Breast epithelium (tissue), 4 donors: ENCODE data around the gene MAB21L4. TPM values are rescaled to one million over a fixed set of nuclear protein-coding genes. Genes with fewer than 3 reads are reported as not detected.

Source experiments
- DNase-seq, 2 donors: peaks; one replicate each; pipeline ENCODE4 v3.0.0-alpha.2; 2019; ENCODE audit warnings: low spot score in 2 of 2
- H3K27ac ChIP-seq, 2 donors: fragments of 200-600 bp; sonication (generic) in 1 of 2; one replicate each; pipeline ENCODE4 v1.5.1; 2016 to 2019; ENCODE audit warnings: mild to moderate bottlenecking in 1 of 2
- H3K27me3 ChIP-seq, 2 donors: fragments of 200-600 bp; sonication (generic) in 1 of 2; one replicate each; pipeline versions ENCODE4 v1.5.1 to v1.6.0; 2017 to 2019; ENCODE audit warnings: control low read depth in 1 of 2, mild to moderate bottlenecking in 1 of 2
- H3K36me3 ChIP-seq: fragments of 200-600 bp; one replicate; pipeline ENCODE4 v1.5.1; 2019
- H3K4me1 ChIP-seq, 2 donors: fragments of 200-600 bp; sonication (generic); one replicate each; pipeline ENCODE4 v1.5.1; 2016 to 2019; ENCODE audit warnings: control low read depth in 1 of 2
- H3K4me3 ChIP-seq, 3 donors: fragments of 200-600 bp; sonication (generic); 1 replicate in 2 of 3; 2 replicates in 1 of 3; pipeline ENCODE4 v1.5.1; 2016 to 2019; ENCODE audit warnings: mild to moderate bottlenecking in 3 of 3, moderate library complexity in 2 of 3
- H3K9me3 ChIP-seq, 2 donors: fragments of 200-600 bp; sonication (generic) in 1 of 2; one replicate each; pipeline ENCODE4 v1.5.1; 2016 to 2019; ENCODE audit warnings: control low read depth in 1 of 2
- CTCF ChIP-seq, 3 donors: fragments of 450-650 bp; IDR thresholded peaks; one replicate each; pipeline ENCODE4 v1.5.1; 2016 to 2017; ENCODE audit warnings: antibody characterized with exemption in 3 of 3, mild to moderate bottlenecking in 3 of 3, moderate library complexity in 3 of 3
- POLR2A ChIP-seq: fragments of 450-650 bp; IDR thresholded peaks from one replicate; pipeline ENCODE4 v1.6.1; 2016; ENCODE audit warnings: antibody characterized with exemption, mild to moderate bottlenecking, moderate library complexity
- POLR2AphosphoS5 ChIP-seq, 3 donors: sonication (generic); formaldehyde crosslinking; IDR thresholded peaks; one replicate each; pipeline ENCODE4 v1.6.1; 2017; ENCODE audit warnings: antibody characterized with exemption in 3 of 3
- intact Hi-C: fragments of 100-400 bp; cut with DNase I; formaldehyde crosslinking; loops from one replicate; pipeline ENCODE4 v1.15.1; 2023; ENCODE audit warnings: low total_unique reads
- total RNA-seq, 3 donors: library from RNA; depleted of rRNA; stranded (reverse); fragments of >200 nt; gene quantifications; one replicate each; pipeline ENCODE4 v1.1.0, GENCODE V29; 2016

Gene MAB21L4
- total RNA-seq, 3 donors from 2014 or later, result 0.15 to 2.3 TPM; not detected in 1

- no peak overlapping the region for H3K27ac ChIP-seq
- intact Hi-C loops, result no loop called here
- no peaks in the 10 kb centered on the region for H3K27me3 ChIP-seq
- no peaks in the 10 kb centered on the region for H3K36me3 ChIP-seq
- H3K4me3 ChIP-seq, result no peak overlapping the region
- no peak for DNase-seq
- H3K4me1 ChIP-seq, result no peaks in the 10 kb centered on the region
- no peak for TF ChIP-seq POLR2A
- peaks cover 2 to 8% of the 10 kb centered on the region in 2 donors for H3K9me3 ChIP-seq
Measured at GRCh38 chr2:240858321-240858720, 37.6 kb downstream of the MAB21L4 start.

GRCh38 chr2:240857039-240858008 lies 38.6 kb downstream of the MAB21L4 start:
- Histone ChIP-seq H3K4me1 (no peaks in the 10 kb centered on the region), H3K4me3 (no peak overlapping the region), H3K27ac (no peak overlapping the region), H3K9me3 (peaks cover 2 to 8% of the 10 kb centered on the region in 2 donors), H3K36me3 (no peaks in the 10 kb centered on the region), H3K27me3 (no peaks in the 10 kb centered on the region)
- intact Hi-C loops, result no loop called here
- DNase-seq, result no peak
- TF ChIP-seq POLR2A, result no peak
- no peak for TF ChIP-seq CTCF (IDR thresholded peaks at IDR 0.05)
- TF ChIP-seq POLR2AphosphoS5 (IDR thresholded peaks at IDR 0.05), result no peak

- intact Hi-C loops, result no loop called here
- H3K27ac ChIP-seq, result no peak overlapping the region
- no peak for DNase-seq
- no peak overlapping the region for H3K4me3 ChIP-seq
- no peaks in the 10 kb centered on the region for H3K4me1 ChIP-seq
- H3K27me3 ChIP-seq, result no peaks in the 10 kb centered on the region
- peaks cover 2 to 8% of the 10 kb centered on the region in 2 donors for H3K9me3 ChIP-seq
- no peaks in the 10 kb centered on the region for H3K36me3 ChIP-seq
- TF ChIP-seq POLR2A (no peak), CTCF (IDR thresholded peaks at IDR 0.05) (no peak), POLR2AphosphoS5 (IDR thresholded peaks at IDR 0.05) (no peak)
Measured at GRCh38 chr2:240856151-240856980, 39.6 kb downstream of the MAB21L4 start.

- TF ChIP-seq POLR2AphosphoS5 (IDR thresholded peaks at IDR 0.05) (no peak), CTCF (IDR thresholded peaks at IDR 0.05) (no peak)
- intact Hi-C loops, result no loop called here
- Histone ChIP-seq H3K27ac (no peak overlapping the region), H3K4me1 (no peaks in the 10 kb centered on the region), H3K27me3 (no peaks in the 10 kb centered on the region), H3K36me3 (no peaks in the 10 kb centered on the region), H3K4me3 (no peak overlapping the region), H3K9me3 (peaks cover 2 to 8% of the 10 kb centered on the region in 2 donors)
- no peak for DNase-seq
Measured at GRCh38 chr2:240855670-240856069, 40.3 kb downstream of the MAB21L4 start.

GRCh38 chr2:240852671-240853314 lies 43.2 kb downstream of the MAB21L4 start:
- H3K27me3 ChIP-seq, result no peaks in the 10 kb centered on the region
- TF ChIP-seq CTCF (IDR thresholded peaks at IDR 0.05), result no peak
- no peak for TF ChIP-seq POLR2A
- TF ChIP-seq POLR2AphosphoS5 (IDR thresholded peaks at IDR 0.05), result no peak
- peaks cover 2 to 8% of the 10 kb centered on the region in 2 donors for H3K9me3 ChIP-seq
- no peak overlapping the region for H3K4me3 ChIP-seq
- no peaks in the 10 kb centered on the region for H3K36me3 ChIP-seq
- no peaks in the 10 kb centered on the region for H3K4me1 ChIP-seq
- H3K27ac ChIP-seq, result no peak overlapping the region
- no peak for DNase-seq
- intact Hi-C loops, result no loop called here
